PFSK-1 (cell line): Measurements from ENCODE around the gene SLCO3A1.

Experiments used
- POLR2AphosphoS5 ChIP-seq: IDR thresholded peaks from 2 replicates; pipeline ENCODE4 v1.6.1; 2012; ENCODE audit warnings: low read depth, mild to moderate bottlenecking, control low read depth, low read length, moderate library complexity
- REST ChIP-seq, 2 experiments: IDR thresholded peaks; 2 replicates each; pipeline versions ENCODE4 v1.6.1 to v1.8.0; 2011 to 2012; ENCODE audit warnings: low read depth in 2 of 2, low read length in 2 of 2, control low read depth in 1 of 2, inconsistent platforms in 1 of 2, mild to moderate bottlenecking in 1 of 2, moderate library complexity in 1 of 2; ENCODE audit not compliant: insufficient read depth in 1 of 2
- SIN3A ChIP-seq: IDR thresholded peaks from 2 replicates; pipeline ENCODE4 v1.6.1; 2012; ENCODE audit warnings: mild to moderate bottlenecking, low read length, moderate library complexity, borderline replicate concordance; ENCODE audit not compliant: insufficient read depth
- TAF1 ChIP-seq: IDR thresholded peaks from 2 replicates; pipeline ENCODE4 v1.6.1; 2012; ENCODE audit warnings: low read length, control low read depth, borderline replicate concordance; ENCODE audit not compliant: insufficient read depth

- TF ChIP-seq TAF1 (no peak), REST (IDR thresholded peaks at IDR 0.05; ENCODE audit: insufficient read depth in 1 of 2, low read depth in 2 of 2, low read length in 2 of 2) (no peak), POLR2AphosphoS5 (no peak), SIN3A (no peak)
Observed at GRCh38 chr15:92111751-92112150, 258.2 kb downstream of the SLCO3A1 start.
